SK-N-SH (cell line): ENCODE measurements around the gene FOXP1. TPM values are rescaled to one million over a fixed set of nuclear protein-coding genes. Genes with fewer than 3 reads are reported as not detected.
"Not testable (repeated sequence)": the region's sequence is repeated elsewhere in the genome, so short reads cannot be mapped to it uniquely, and the experiment has no call there.

Experiments used
- CTCF ChIA-PET: fragments of 300-600, 350-600 bp; formaldehyde crosslinking; extraction: SDS; loops from one replicate; lab custom pipeline; 2021; lab: Yijun Ruan, JAX
- POLR2A ChIA-PET: fragments of 350-600 bp; sonication (Branson Sonifier 250); formaldehyde crosslinking; extraction: SDS; loops from one replicate; lab custom pipeline; 2020; ENCODE audit warnings: antibody characterized with exemption, inconsistent platforms; lab: Yijun Ruan, JAX
- DNase-seq: peaks from one replicate; pipeline ENCODE4 v3.0.0; 2012
- H2AFZ ChIP-seq: fragments of 200-600 bp; sonication (generic); 2 replicates; pipeline ENCODE4 v1.8.1; 2016; ENCODE audit warnings: antibody characterized with exemption, mild to moderate bottlenecking, low read depth
- H3F3A ChIP-seq: fragments of 200-600 bp; sonication (generic); replicated peaks from 2 replicates; pipeline ENCODE3; 2016; ENCODE audit warnings: antibody characterized with exemption, mild to moderate bottlenecking; ENCODE audit not compliant: insufficient read depth
- H3K27ac ChIP-seq, 2 experiments: fragments of 200-500 bp in 1 of 2; fragments of 200-600 bp in 1 of 2; sonication (Bioruptor generic) in 1 of 2; sonication (generic), shearing (Covaris generic) in 1 of 2; 2 replicates each; pipeline versions ENCODE4 v1.5.1 to v1.6.1; 2014 to 2016; ENCODE audit warnings: low read depth in 2 of 2, inconsistent platforms in 1 of 2, low read length in 1 of 2, mild to moderate bottlenecking in 1 of 2, mixed read lengths in 1 of 2
- H3K27me3 ChIP-seq: fragments of 200-600 bp; sonication (generic), shearing (Covaris generic); 2 replicates; pipeline ENCODE4 v1.6.1; 2016; ENCODE audit warnings: mixed run types; ENCODE audit not compliant: insufficient read depth
- H3K36me3 ChIP-seq, 2 experiments: fragments of 200-500 bp in 1 of 2; fragments of 200-600 bp in 1 of 2; sonication (Bioruptor generic) in 1 of 2; sonication (generic) in 1 of 2; replicated peaks in 1 of 2; 2 replicates each; pipeline versions ENCODE3 to v1.5.1; 2014 to 2016; ENCODE audit warnings: low read length in 1 of 2, mild to moderate bottlenecking in 1 of 2; ENCODE audit not compliant: insufficient read depth in 2 of 2, control insufficient read depth in 1 of 2
- H3K4me1 ChIP-seq, 2 experiments: fragments of 200-500 bp in 1 of 2; fragments of 200-600 bp in 1 of 2; sonication (Bioruptor generic) in 1 of 2; sonication (generic), shearing (Covaris generic) in 1 of 2; 2 replicates each; pipeline versions ENCODE4 v1.5.1 to v1.6.1; 2014 to 2016; ENCODE audit warnings: low read depth in 1 of 2, low read length in 1 of 2, mixed run types in 1 of 2; ENCODE audit not compliant: insufficient read depth in 2 of 2, control insufficient read depth in 1 of 2
- H3K4me2 ChIP-seq: fragments of 200-600 bp; sonication (generic), shearing (Covaris generic); 2 replicates; pipeline ENCODE4 v1.6.1; 2017; ENCODE audit warnings: mixed run types
- H3K4me3 ChIP-seq, 2 experiments: fragments of 200-500 bp in 1 of 2; fragments of 200-600 bp in 1 of 2; sonication (Bioruptor generic) in 1 of 2; sonication (generic), shearing (Covaris generic) in 1 of 2; 2 replicates each; pipeline versions ENCODE4 v1.5.1 to v1.8.1; 2014 to 2016; ENCODE audit warnings: low read depth in 2 of 2, inconsistent platforms in 1 of 2, low read length in 1 of 2, mild to moderate bottlenecking in 1 of 2, mixed read lengths in 1 of 2, moderate library complexity in 1 of 2
- H3K79me2 ChIP-seq: fragments of 200-600 bp; sonication (generic); 2 replicates; pipeline ENCODE4 v1.8.1; 2017; ENCODE audit warnings: mild to moderate bottlenecking; ENCODE audit not compliant: insufficient read depth
- H3K9ac ChIP-seq: fragments of 200-600 bp; sonication (generic); 2 replicates; pipeline ENCODE4 v1.6.1; 2017; ENCODE audit warnings: mixed run types
- H3K9me2 ChIP-seq: fragments of 200-600 bp; sonication (generic); 2 replicates; pipeline ENCODE4 v1.6.1; 2017; ENCODE audit warnings: mixed run types
- H3K9me3 ChIP-seq: fragments of 200-600 bp; sonication (generic); 2 replicates; pipeline ENCODE4 v1.6.1; 2017; ENCODE audit warnings: mixed run types, mild to moderate bottlenecking, moderate library complexity
- H4K20me1 ChIP-seq: fragments of 200-600 bp; sonication (generic); 2 replicates; pipeline ENCODE4 v1.6.1; 2017; ENCODE audit warnings: mild to moderate bottlenecking, mixed run types; ENCODE audit not compliant: insufficient read depth
- CHD2 ChIP-seq: fragments of 150-350 bp; IDR thresholded peaks from 2 replicates; pipeline ENCODE4 v1.6.1; 2018; ENCODE audit warnings: low read length; ENCODE audit not compliant: partially characterized antibody
- FOSL2 ChIP-seq: IDR thresholded peaks from 2 replicates; pipeline ENCODE4 v1.4.0; 2012; ENCODE audit warnings: low read depth, mild to moderate bottlenecking, moderate library complexity, borderline replicate concordance
- GABPA ChIP-seq: IDR thresholded peaks from 2 replicates; pipeline ENCODE4 v1.4.0; 2012; ENCODE audit warnings: low read depth, mild to moderate bottlenecking
- GATA2 ChIP-seq: sonication (generic); formaldehyde crosslinking; IDR thresholded peaks from 2 replicates; pipeline ENCODE4 v1.5.0; 2020; ENCODE audit warnings: mild to moderate bottlenecking, missing genetic modification reagents
- IRF3 ChIP-seq: fragments of 150-350 bp; IDR thresholded peaks from 2 replicates; pipeline ENCODE4 v1.6.1; 2016; ENCODE audit warnings: mild to moderate bottlenecking, low read depth, low read length
- JUND ChIP-seq: IDR thresholded peaks from 2 replicates; pipeline ENCODE4 v1.4.0; 2012
- TEAD4 ChIP-seq: IDR thresholded peaks from 2 replicates; pipeline ENCODE4 v1.4.0; 2012; ENCODE audit warnings: mild to moderate bottlenecking, borderline replicate concordance; ENCODE audit not compliant: insufficient read depth
- WGBS: methylation state at CpG from one replicate; pipeline ENCODE4 v1.1.6; 2017; ENCODE audit warnings: low lambda C conversion rate; 5-methylcytosine and 5-hydroxymethylcytosine counted together
- polyA plus RNA-seq, 3 experiments: library from polyadenylated mRNA; depleted of rRNA; stranded (reverse); fragments of >200 nt; gene quantifications; 2 replicates each; pipeline ENCODE4 v1.2.3, GENCODE V29; 2012

FOXP1 gene
- polyA plus RNA-seq, 1 of the 3 experiments (the other 2 are of a cell fraction): 8.8 TPM

GRCh38 chr3:70979983-70980645 is 603.4 kb downstream of the FOXP1 start:
- CTCF ChIA-PET: no interaction called here

GRCh38 chr3:70977712-70978111 is 605.8 kb downstream of the FOXP1 start:
- no peak overlapping the region for H3K4me2 ChIP-seq
- CTCF ChIA-PET: no interaction called here
- TF ChIP-seq IRF3: no peak
- no peak for TF ChIP-seq JUND
- TF ChIP-seq GATA2 (CRISPR knock-in tag): no peak
- TF ChIP-seq, all 33 proteins: peak for 0
- Histone ChIP-seq H3K79me2 (peaks cover 78% of the 10 kb centered on the region), H3K27ac (no peak overlapping the region), H3K9me2 (no peaks in the 10 kb centered on the region), H3K4me3 (no peak overlapping the region), H3K36me3 (peaks cover 29 to 78% of the 10 kb centered on the region in 2 experiments), H4K20me1 (no peaks in the 10 kb centered on the region), H3K9ac (no peak overlapping the region), H3F3A (peaks cover 26% of the 10 kb centered on the region), H3K9me3 (no peaks in the 10 kb centered on the region), H3K27me3 (no peaks in the 10 kb centered on the region), H2AFZ (no peak overlapping the region), H3K4me1 (peaks cover 16 to 24% of the 10 kb centered on the region in 2 experiments; a peak in 3 of 4 replicates)
- POLR2A ChIA-PET: no interaction called here
- DNase-seq: no peak
- WGBS: 97% methylated on average over 13 of the region's 13 CpGs

More at GRCh38 chr3:70979983-70980645, 603.4 kb downstream of the FOXP1 start:
- no peaks in the 10 kb centered on the region for H3K9me2 ChIP-seq
- H3K27me3 ChIP-seq: no peaks in the 10 kb centered on the region
- H3K27ac ChIP-seq: peak overlapping the region in 1 of 2 experiments; percentile 99; a peak in 1 of 4 replicates
- no peaks in the 10 kb centered on the region for H3K9me3 ChIP-seq
- no peak overlapping the region for H3K9ac ChIP-seq
- H3K4me3 ChIP-seq: no peak overlapping the region
- peaks cover 20 to 40% of the 10 kb centered on the region in 2 experiments for H3K4me1 ChIP-seq
- TF ChIP-seq CHD2 (no peak), FOSL2 (no peak), GABPA (no peak), TEAD4 (no peak)
- DNase-seq: no peak
- POLR2A ChIA-PET: interaction anchor here (0.5 kb wide), 1 partner anchor 13 kb away, joined by 4 read pairs; no protein-coding TSS in a partner anchor
- WGBS: 92% methylated on average over 7 of the region's 7 CpGs
- H2AFZ ChIP-seq: no peak overlapping the region
- no peaks in the 10 kb centered on the region for H4K20me1 ChIP-seq
- peaks cover 76% of the 10 kb centered on the region for H3K79me2 ChIP-seq
- H3K4me2 ChIP-seq: no peak overlapping the region
- peaks cover 30 to 78% of the 10 kb centered on the region in 2 experiments for H3K36me3 ChIP-seq
- peaks cover 48% of the 10 kb centered on the region for H3F3A ChIP-seq

GRCh38 chr3:70975981-70976380 is 607.5 kb downstream of the FOXP1 start:
- H3K4me3 ChIP-seq, H3K27me3 ChIP-seq, H3K4me1 ChIP-seq, H3F3A ChIP-seq, POLR2A ChIA-PET, H3K4me2 ChIP-seq, H3K27ac ChIP-seq, H2AFZ ChIP-seq, H4K20me1 ChIP-seq, H3K9me3 ChIP-seq, DNase-seq, H3K9ac ChIP-seq, H3K9me2 ChIP-seq: not testable (repeated sequence)
- CTCF ChIA-PET: interaction anchor here (0.9 to 1.2 kb wide), 4 partner anchors 9 to 611 kb away, joined by 3 read pairs; no protein-coding TSS in a partner anchor
- Histone ChIP-seq H3K36me3 (peaks cover 41 to 87% of the 10 kb centered on the region in 2 experiments), H3K79me2 (peaks cover 79% of the 10 kb centered on the region)
- 95% methylated on average over 5 of the region's 5 CpGs for WGBS
